ENCODE measurements around the gene SLAMF8. TPM values are rescaled to one million over a fixed set of nuclear protein-coding genes. Genes with fewer than 3 reads are reported as not detected.

SLAMF8 gene
- total RNA-seq, 1 donor from 2014 or later, result not detected

- peaks cover 6% of the 10 kb centered on the region for H3K27me3 Mint-ChIP-seq (ENCODE audit: unreplicated experiment)
- no peak overlapping the region for H3K4me3 Mint-ChIP-seq (ENCODE audit: unreplicated experiment)
- no peaks in the 10 kb centered on the region for H3K9me3 Mint-ChIP-seq (ENCODE audit: unreplicated experiment)
- no peak overlapping the region for H3K27ac Mint-ChIP-seq (ENCODE audit: unreplicated experiment)
- DNase-seq (ENCODE audit: extremely low spot score, unreplicated experiment), result no peak
- no peak for TF ChIP-seq CTCF (IDR thresholded peaks at IDR 0.05)
- peaks cover 7% of the 10 kb centered on the region for H3K4me1 Mint-ChIP-seq (ENCODE audit: unreplicated experiment)
- H3K36me3 Mint-ChIP-seq (ENCODE audit: unreplicated experiment), result no peaks in the 10 kb centered on the region
Observed at GRCh38 chr1:159847231-159847630, 20.6 kb downstream of the SLAMF8 start.

GRCh38 chr1:159848326-159848725, 21.7 kb downstream of the SLAMF8 start:
- peaks cover 6% of the 10 kb centered on the region for H3K27me3 Mint-ChIP-seq (ENCODE audit: unreplicated experiment)
- no peak for TF ChIP-seq CTCF (IDR thresholded peaks at IDR 0.05)
- H3K27ac Mint-ChIP-seq (ENCODE audit: unreplicated experiment), result no peak overlapping the region
- H3K36me3 Mint-ChIP-seq (ENCODE audit: unreplicated experiment), result no peaks in the 10 kb centered on the region
- no peak overlapping the region for H3K4me3 Mint-ChIP-seq (ENCODE audit: unreplicated experiment)
- peaks cover 10% of the 10 kb centered on the region for H3K4me1 Mint-ChIP-seq (ENCODE audit: unreplicated experiment)
- DNase-seq (ENCODE audit: extremely low spot score, unreplicated experiment), result no peak
- no peaks in the 10 kb centered on the region for H3K9me3 Mint-ChIP-seq (ENCODE audit: unreplicated experiment)

- H3K9me3 Mint-ChIP-seq (ENCODE audit: unreplicated experiment), result no peaks in the 10 kb centered on the region
- TF ChIP-seq CTCF (IDR thresholded peaks at IDR 0.05), result no peak
- H3K4me1 Mint-ChIP-seq (ENCODE audit: unreplicated experiment), result peaks cover 18% of the 10 kb centered on the region
- H3K27me3 Mint-ChIP-seq (ENCODE audit: unreplicated experiment), result no peaks in the 10 kb centered on the region
- H3K4me3 Mint-ChIP-seq (ENCODE audit: unreplicated experiment), result no peak overlapping the region
- no peak for DNase-seq (ENCODE audit: extremely low spot score, unreplicated experiment)
- H3K36me3 Mint-ChIP-seq (ENCODE audit: unreplicated experiment), result no peaks in the 10 kb centered on the region
- no peak overlapping the region for H3K27ac Mint-ChIP-seq (ENCODE audit: unreplicated experiment)
Observed at GRCh38 chr1:159849626-159850366, 23.1 kb downstream of the SLAMF8 start.

GRCh38 chr1:159851407-159851806, 24.7 kb downstream of the SLAMF8 start:
- Mint-ChIP-seq H3K9me3 (ENCODE audit: unreplicated experiment) (no peaks in the 10 kb centered on the region), H3K27me3 (ENCODE audit: unreplicated experiment) (no peaks in the 10 kb centered on the region)

More at GRCh38 chr1:159851407-159851806, 24.7 kb downstream of the SLAMF8 start:
- peaks cover 23% of the 10 kb centered on the region for H3K4me1 Mint-ChIP-seq (ENCODE audit: unreplicated experiment)
- no peaks in the 10 kb centered on the region for H3K36me3 Mint-ChIP-seq (ENCODE audit: unreplicated experiment)
- DNase-seq (ENCODE audit: extremely low spot score, unreplicated experiment), result no peak
- no peak overlapping the region for H3K27ac Mint-ChIP-seq (ENCODE audit: unreplicated experiment)
- no peak for TF ChIP-seq CTCF (IDR thresholded peaks at IDR 0.05)
- H3K4me3 Mint-ChIP-seq (ENCODE audit: unreplicated experiment), result no peak overlapping the region

All from osteocyte (in vitro differentiated cells).